ENCODE results near the gene S1PR5.
"Not testable (repeated sequence)": the region's sequence is repeated elsewhere in the genome, so short reads cannot be mapped to it uniquely, and the experiment has no call there.

S1PR5 gene

GRCh38 chr19:10517361-10517759, at the start of gene S1PR5:
Gene S1PR5, minus strand, starts transcription at chr19:10517447. Its CDS starts 2,436 bp downstream, at chr19:10515011.
- DNase-seq (ENCODE audit: low read depth): no peak

- peak; percentile 18 for DNase-seq (ENCODE audit: low read depth)
Observed at GRCh38 chr19:10566658-10567410, 49.6 kb upstream of the S1PR5 start.

- no peak for DNase-seq (ENCODE audit: low read depth)
Observed at GRCh38 chr19:10566408-10566657, 49.1 kb upstream of the S1PR5 start.

GRCh38 chr19:10565567-10566407, 48.5 kb upstream of the S1PR5 start, which contains the start of gene KRI1:
Gene KRI1, minus strand, starts transcription at chr19:10566010. Its CDS starts 11 bp downstream, at chr19:10565999.
- DNase-seq (ENCODE audit: low read depth): peak; percentile 98

GRCh38 chr19:10565028-10565566, 47.9 kb upstream of the S1PR5 start:
- peak; percentile 45 for DNase-seq (ENCODE audit: low read depth)

- DNase-seq (ENCODE audit: low read depth): no peak
Observed at GRCh38 chr19:10562609-10563008, 45.4 kb upstream of the S1PR5 start.

- DNase-seq (ENCODE audit: low read depth): no peak
Observed at GRCh38 chr19:10560154-10560553, 42.9 kb upstream of the S1PR5 start.

- no peak for DNase-seq (ENCODE audit: low read depth)
Observed at GRCh38 chr19:10557603-10558197, 40.5 kb upstream of the S1PR5 start.

GRCh38 chr19:10555610-10555973, 38.3 kb upstream of the S1PR5 start:
- DNase-seq (ENCODE audit: low read depth): no peak

- DNase-seq (ENCODE audit: low read depth): no peak
Observed at GRCh38 chr19:10554760-10555609, 37.7 kb upstream of the S1PR5 start.

- DNase-seq (ENCODE audit: low read depth): no peak
Observed at GRCh38 chr19:10553943-10554381, 36.7 kb upstream of the S1PR5 start.

- DNase-seq (ENCODE audit: low read depth): no peak
Observed at GRCh38 chr19:10553087-10553667, 35.9 kb upstream of the S1PR5 start.

GRCh38 chr19:10552510-10553053, 35.3 kb upstream of the S1PR5 start:
- no peak for DNase-seq (ENCODE audit: low read depth)

- DNase-seq (ENCODE audit: low read depth): no peak
Observed at GRCh38 chr19:10551698-10552301, 34.6 kb upstream of the S1PR5 start.

- DNase-seq (ENCODE audit: low read depth): not testable (repeated sequence)
Observed at GRCh38 chr19:10551006-10551405, 33.8 kb upstream of the S1PR5 start.

- DNase-seq (ENCODE audit: low read depth): no peak
Observed at GRCh38 chr19:10550336-10550735, 33.1 kb upstream of the S1PR5 start.

GRCh38 chr19:10549733-10550132, 32.5 kb upstream of the S1PR5 start:
- no peak for DNase-seq (ENCODE audit: low read depth)

- no peak for DNase-seq (ENCODE audit: low read depth)
Observed at GRCh38 chr19:10548746-10549276, 31.6 kb upstream of the S1PR5 start.

- DNase-seq (ENCODE audit: low read depth): no peak
Observed at GRCh38 chr19:10546817-10547216, 29.6 kb upstream of the S1PR5 start.

- DNase-seq (ENCODE audit: low read depth): no peak
Observed at GRCh38 chr19:10544753-10545251, 27.6 kb upstream of the S1PR5 start.

Measured in stimulated activated CD4-positive, alpha-beta T cell treated with anti-CD3 and anti-CD28 coated beads, Interleukin-2, amount 100 ng/mL, for 4 hours (primary cell).